Vagina (tissue), 2 donors: ENCODE data around the gene MYOD1.

Experiments
- POLR2AphosphoS5 ChIP-seq, 2 donors: sonication (generic); formaldehyde crosslinking; IDR thresholded peaks; one replicate each; pipeline ENCODE4 v1.9.0; 2017; ENCODE audit warnings: antibody characterized with exemption in 2 of 2, mild to moderate bottlenecking in 2 of 2, low read depth in 1 of 2; ENCODE audit not compliant: insufficient read depth in 1 of 2
- TF ChIP-seq, protein P1 (sequence below), 3 experiments: fragments of 450-650 bp in 2 of 3; fragments of 200-600 bp in 1 of 3; sonication (generic) in 1 of 3; IDR thresholded peaks; one replicate each; pipeline ENCODE4 v1.5.1; 2017 to 2019; ENCODE audit warnings: antibody characterized with exemption in 3 of 3, mild to moderate bottlenecking in 2 of 3, moderate library complexity in 2 of 3

GRCh38 chr11:17748761-17749721 is 29.7 kb downstream of the MYOD1 start:
- TF ChIP-seq, protein P1, sequence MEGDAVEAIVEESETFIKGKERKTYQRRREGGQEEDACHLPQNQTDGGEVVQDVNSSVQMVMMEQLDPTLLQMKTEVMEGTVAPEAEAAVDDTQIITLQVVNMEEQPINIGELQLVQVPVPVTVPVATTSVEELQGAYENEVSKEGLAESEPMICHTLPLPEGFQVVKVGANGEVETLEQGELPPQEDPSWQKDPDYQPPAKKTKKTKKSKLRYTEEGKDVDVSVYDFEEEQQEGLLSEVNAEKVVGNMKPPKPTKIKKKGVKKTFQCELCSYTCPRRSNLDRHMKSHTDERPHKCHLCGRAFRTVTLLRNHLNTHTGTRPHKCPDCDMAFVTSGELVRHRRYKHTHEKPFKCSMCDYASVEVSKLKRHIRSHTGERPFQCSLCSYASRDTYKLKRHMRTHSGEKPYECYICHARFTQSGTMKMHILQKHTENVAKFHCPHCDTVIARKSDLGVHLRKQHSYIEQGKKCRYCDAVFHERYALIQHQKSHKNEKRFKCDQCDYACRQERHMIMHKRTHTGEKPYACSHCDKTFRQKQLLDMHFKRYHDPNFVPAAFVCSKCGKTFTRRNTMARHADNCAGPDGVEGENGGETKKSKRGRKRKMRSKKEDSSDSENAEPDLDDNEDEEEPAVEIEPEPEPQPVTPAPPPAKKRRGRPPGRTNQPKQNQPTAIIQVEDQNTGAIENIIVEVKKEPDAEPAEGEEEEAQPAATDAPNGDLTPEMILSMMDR (IDR thresholded peaks at IDR 0.05) = no peak
- no peak for TF ChIP-seq POLR2AphosphoS5 (IDR thresholded peaks at IDR 0.05; ENCODE audit: insufficient read depth in 1 of 2, low read depth in 1 of 2)
